Measurements from ENCODE around the gene CCDC183.

CCDC183 gene

GRCh38 chr9:136852664-136853595, 56.8 kb downstream of the CCDC183 start:
- no peak overlapping the region for H3K23ac ChIP-seq (ENCODE audit: low read length)
- no peak overlapping the region for H3K9ac ChIP-seq (ENCODE audit: low read length)
- no peak overlapping the region for H3K56ac ChIP-seq (ENCODE audit: low read length)

GRCh38 chr9:136853596-136854112, 57.5 kb downstream of the CCDC183 start:
- Histone ChIP-seq H3K4ac (ENCODE audit: low read depth, low read length) (no peak overlapping the region), H3K27me3 (ENCODE audit: insufficient read depth, low read length, poor library complexity) (no peaks in the 10 kb centered on the region), H3K18ac (ENCODE audit: low read length) (no peak overlapping the region), H3K36me3 (ENCODE audit: control insufficient read depth, insufficient read depth, low read length) (no peaks in the 10 kb centered on the region), H2BK5ac (ENCODE audit: low read length) (no peak overlapping the region), H2AK5ac (ENCODE audit: low read length) (no peak overlapping the region), H3K23ac (ENCODE audit: low read length) (no peak overlapping the region), H3K4me3 (ENCODE audit: low read length) (no peak overlapping the region), H2BK120ac (ENCODE audit: low read depth, low read length) (no peak overlapping the region), H3K4me2 (ENCODE audit: low read length) (no peak overlapping the region), H4K5ac (ENCODE audit: low read length) (no peak overlapping the region), H3K79me2 (ENCODE audit: control insufficient read depth, insufficient read depth, low read length) (no peaks in the 10 kb centered on the region), H3K9ac (ENCODE audit: low read length) (no peak overlapping the region), H3K27ac (ENCODE audit: low read depth, low read length) (no peak overlapping the region), H3K56ac (ENCODE audit: low read length) (no peak overlapping the region), H3K79me1 (ENCODE audit: low read length) (no peaks in the 10 kb centered on the region), H3K4me1 (ENCODE audit: control insufficient read depth, low read depth, low read length) (no peaks in the 10 kb centered on the region), H2BK15ac (replicated peaks; ENCODE audit: low read depth) (no peak overlapping the region), H4K8ac (ENCODE audit: low read depth, low read length) (no peak overlapping the region)
- WGBS (ENCODE audit: extremely low coverage, insufficient coverage, low lambda C conversion rate): no CpG with 5 or more reads among the region's 18 CpGs
- DNase-seq: no peak

More at GRCh38 chr9:136852664-136853595, 56.8 kb downstream of the CCDC183 start:
- H2BK120ac ChIP-seq (ENCODE audit: low read depth, low read length): no peak overlapping the region
- H2BK15ac ChIP-seq (replicated peaks; ENCODE audit: low read depth): no peak overlapping the region
- H3K36me3 ChIP-seq (ENCODE audit: control insufficient read depth, insufficient read depth, low read length): no peaks in the 10 kb centered on the region
- no peaks in the 10 kb centered on the region for H3K79me1 ChIP-seq (ENCODE audit: low read length)
- H3K4ac ChIP-seq (ENCODE audit: low read depth, low read length): no peak overlapping the region
- no peaks in the 10 kb centered on the region for H3K27me3 ChIP-seq (ENCODE audit: insufficient read depth, low read length, poor library complexity)
- WGBS (ENCODE audit: extremely low coverage, insufficient coverage, low lambda C conversion rate): no CpG with 5 or more reads among the region's 29 CpGs
- no peak for DNase-seq
- no peak overlapping the region for H2BK5ac ChIP-seq (ENCODE audit: low read length)
- H3K4me3 ChIP-seq (ENCODE audit: low read length): no peak overlapping the region
- no peak overlapping the region for H3K4me2 ChIP-seq (ENCODE audit: low read length)
- H4K8ac ChIP-seq (ENCODE audit: low read depth, low read length): no peak overlapping the region
- no peak overlapping the region for H3K18ac ChIP-seq (ENCODE audit: low read length)
- no peaks in the 10 kb centered on the region for H3K4me1 ChIP-seq (ENCODE audit: control insufficient read depth, low read depth, low read length)
- no peak overlapping the region for H2AK5ac ChIP-seq (ENCODE audit: low read length)
- no peak overlapping the region for H4K5ac ChIP-seq (ENCODE audit: low read length)
- no peaks in the 10 kb centered on the region for H3K79me2 ChIP-seq (ENCODE audit: control insufficient read depth, insufficient read depth, low read length)
- H3K27ac ChIP-seq (ENCODE audit: low read depth, low read length): no peak overlapping the region

DNA sequence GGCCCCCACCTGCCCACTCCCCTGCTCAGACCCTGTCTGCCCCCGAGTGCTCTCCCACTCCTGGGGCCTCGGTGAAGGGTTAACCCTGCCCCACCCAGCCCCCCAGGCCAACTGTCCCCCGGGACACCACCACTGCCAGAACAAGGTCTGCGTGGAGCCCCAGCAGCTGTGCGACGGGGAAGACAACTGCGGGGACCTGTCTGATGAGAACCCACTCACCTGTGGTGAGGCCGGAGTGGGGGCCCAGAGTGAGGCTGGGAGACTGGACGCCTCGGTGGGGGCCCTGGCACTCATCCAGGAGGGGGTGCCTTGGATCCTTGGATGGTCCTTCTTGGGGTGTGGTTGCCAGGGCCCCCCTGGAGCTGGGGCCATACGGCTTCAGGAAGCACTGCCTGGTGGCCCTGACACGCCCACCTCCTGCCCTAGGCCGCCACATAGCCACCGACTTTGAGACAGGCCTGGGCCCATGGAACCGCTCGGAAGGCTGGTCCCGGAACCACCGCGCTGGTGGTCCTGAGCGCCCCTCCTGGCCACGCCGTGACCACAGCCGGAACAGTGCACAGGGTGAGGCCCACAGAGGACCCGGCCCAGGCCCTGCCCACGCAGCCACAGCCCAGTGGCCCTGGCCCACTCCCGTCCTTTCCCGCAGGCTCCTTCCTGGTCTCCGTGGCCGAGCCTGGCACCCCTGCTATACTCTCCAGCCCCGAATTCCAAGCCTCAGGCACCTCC, 58.1 kb downstream of the CCDC183 start:
- no peak overlapping the region for H2BK15ac ChIP-seq (replicated peaks; ENCODE audit: low read depth)
- H2BK120ac ChIP-seq (ENCODE audit: low read depth, low read length): no peak overlapping the region
- H3K9ac ChIP-seq (ENCODE audit: low read length): no peak overlapping the region
- no peak overlapping the region for H2BK5ac ChIP-seq (ENCODE audit: low read length)
- no peaks in the 10 kb centered on the region for H3K79me2 ChIP-seq (ENCODE audit: control insufficient read depth, insufficient read depth, low read length)
- no peak overlapping the region for H3K4me2 ChIP-seq (ENCODE audit: low read length)
- no peak overlapping the region for H3K23ac ChIP-seq (ENCODE audit: low read length)
- no CpG with 5 or more reads among the region's 30 CpGs for WGBS (ENCODE audit: extremely low coverage, insufficient coverage, low lambda C conversion rate)
- H3K27me3 ChIP-seq (ENCODE audit: insufficient read depth, low read length, poor library complexity): no peaks in the 10 kb centered on the region
- no peak overlapping the region for H3K18ac ChIP-seq (ENCODE audit: low read length)
- no peak overlapping the region for H4K5ac ChIP-seq (ENCODE audit: low read length)
- H3K4me1 ChIP-seq (ENCODE audit: control insufficient read depth, low read depth, low read length): no peaks in the 10 kb centered on the region
- H3K4ac ChIP-seq (ENCODE audit: low read depth, low read length): no peak overlapping the region
- no peak overlapping the region for H3K4me3 ChIP-seq (ENCODE audit: low read length)
- no peak for DNase-seq
- no peaks in the 10 kb centered on the region for H3K36me3 ChIP-seq (ENCODE audit: control insufficient read depth, insufficient read depth, low read length)
- no peak overlapping the region for H3K56ac ChIP-seq (ENCODE audit: low read length)
- H3K27ac ChIP-seq (ENCODE audit: low read depth, low read length): no peak overlapping the region
- no peak overlapping the region for H2AK5ac ChIP-seq (ENCODE audit: low read length)
- no peak overlapping the region for H4K8ac ChIP-seq (ENCODE audit: low read depth, low read length)
- H3K79me1 ChIP-seq (ENCODE audit: low read length): no peaks in the 10 kb centered on the region

- H4K8ac ChIP-seq (ENCODE audit: low read depth, low read length): no peak overlapping the region
- H3K9ac ChIP-seq (ENCODE audit: low read length): no peak overlapping the region
- H4K5ac ChIP-seq (ENCODE audit: low read length): no peak overlapping the region
- H3K56ac ChIP-seq (ENCODE audit: low read length): no peak overlapping the region
- DNase-seq: no peak
- H3K4me1 ChIP-seq (ENCODE audit: control insufficient read depth, low read depth, low read length): no peaks in the 10 kb centered on the region
- WGBS (ENCODE audit: extremely low coverage, insufficient coverage, low lambda C conversion rate): no CpG with 5 or more reads among the region's 23 CpGs
- H2BK5ac ChIP-seq (ENCODE audit: low read length): no peak overlapping the region
- H3K36me3 ChIP-seq (ENCODE audit: control insufficient read depth, insufficient read depth, low read length): no peaks in the 10 kb centered on the region
- no peak overlapping the region for H2BK120ac ChIP-seq (ENCODE audit: low read depth, low read length)
- H3K79me1 ChIP-seq (ENCODE audit: low read length): no peaks in the 10 kb centered on the region
- no peak overlapping the region for H3K27ac ChIP-seq (ENCODE audit: low read depth, low read length)
- H3K4me2 ChIP-seq (ENCODE audit: low read length): no peak overlapping the region
- H3K4me3 ChIP-seq (ENCODE audit: low read length): no peak overlapping the region
- H3K4ac ChIP-seq (ENCODE audit: low read depth, low read length): no peak overlapping the region
- H3K18ac ChIP-seq (ENCODE audit: low read length): no peak overlapping the region
- no peaks in the 10 kb centered on the region for H3K79me2 ChIP-seq (ENCODE audit: control insufficient read depth, insufficient read depth, low read length)
- no peaks in the 10 kb centered on the region for H3K27me3 ChIP-seq (ENCODE audit: insufficient read depth, low read length, poor library complexity)
- no peak overlapping the region for H2AK5ac ChIP-seq (ENCODE audit: low read length)
- no peak overlapping the region for H3K23ac ChIP-seq (ENCODE audit: low read length)
- no peak overlapping the region for H2BK15ac ChIP-seq (replicated peaks; ENCODE audit: low read depth)
Measured at GRCh38 chr9:136854842-136855460, 58.8 kb downstream of the CCDC183 start.

GRCh38 chr9:136855461-136856078, 59.4 kb downstream of the CCDC183 start:
- Histone ChIP-seq H2BK15ac (replicated peaks; ENCODE audit: low read depth) (no peak overlapping the region), H4K5ac (ENCODE audit: low read length) (no peak overlapping the region), H2AK5ac (ENCODE audit: low read length) (no peak overlapping the region), H2BK5ac (ENCODE audit: low read length) (no peak overlapping the region), H3K23ac (ENCODE audit: low read length) (no peak overlapping the region), H3K79me2 (ENCODE audit: control insufficient read depth, insufficient read depth, low read length) (no peaks in the 10 kb centered on the region), H3K36me3 (ENCODE audit: control insufficient read depth, insufficient read depth, low read length) (no peaks in the 10 kb centered on the region), H4K8ac (ENCODE audit: low read depth, low read length) (no peak overlapping the region), H3K4ac (ENCODE audit: low read depth, low read length) (no peak overlapping the region), H2BK120ac (ENCODE audit: low read depth, low read length) (no peak overlapping the region), H3K56ac (ENCODE audit: low read length) (peak overlapping the region; percentile 25), H3K27me3 (ENCODE audit: insufficient read depth, low read length, poor library complexity) (no peaks in the 10 kb centered on the region), H3K4me1 (ENCODE audit: control insufficient read depth, low read depth, low read length) (no peaks in the 10 kb centered on the region), H3K4me3 (ENCODE audit: low read length) (no peak overlapping the region), H3K18ac (ENCODE audit: low read length) (no peak overlapping the region), H3K79me1 (ENCODE audit: low read length) (no peaks in the 10 kb centered on the region), H3K4me2 (ENCODE audit: low read length) (no peak overlapping the region), H3K9ac (ENCODE audit: low read length) (no peak overlapping the region), H3K27ac (ENCODE audit: low read depth, low read length) (no peak overlapping the region)
- whole genome bisulfite sequencing (ENCODE audit: extremely low coverage, insufficient coverage, low lambda C conversion rate): no CpG with 5 or more reads among the region's 26 CpGs
- no peak for DNase-seq
